K562 (cell line): Measurements from ENCODE around the gene MPND. TPM values are rescaled to one million over a fixed set of nuclear protein-coding genes. Genes with fewer than 3 reads are reported as not detected.
A peak's percentile ranks its signal among the peaks of the same experiment; 100 is the strongest.

Experiments used
- GTF2A2 ChIP-seq: IDR thresholded peaks from 2 replicates; pipeline ENCODE4 v1.6.1; 2016; ENCODE audit warnings: mild to moderate bottlenecking, missing genetic modification characterization, missing compliant biosample characterization
- NCOR1 ChIP-seq: fragments of 450-650 bp; IDR thresholded peaks from 2 replicates; pipeline ENCODE4 v1.6.1; 2016; ENCODE audit warnings: mild to moderate bottlenecking, moderate library complexity
- POLR2AphosphoS5 ChIP-seq: IDR thresholded peaks from 2 replicates; pipeline ENCODE4 v1.6.1; 2011; ENCODE audit warnings: mild to moderate bottlenecking, low read depth, low read length, moderate library complexity; ENCODE audit not compliant: control insufficient read depth, insufficient read depth
- SIX5 ChIP-seq, 2 experiments: IDR thresholded peaks; 2 replicates each; pipeline ENCODE4 v1.6.1; 2011; ENCODE audit warnings: low read length in 2 of 2, borderline replicate concordance in 1 of 2, low read depth in 1 of 2, mild to moderate bottlenecking in 1 of 2, moderate library complexity in 1 of 2; ENCODE audit not compliant: insufficient read depth in 1 of 2
- TAF15 ChIP-seq: fragments of 200-400 bp; formaldehyde crosslinking; IDR thresholded peaks from 2 replicates; pipeline ENCODE4 v1.6.1; 2017; ENCODE audit warnings: mild to moderate bottlenecking, low read depth, low read length, moderate library complexity
- ZNF143 ChIP-seq: sonication (generic); formaldehyde crosslinking; IDR thresholded peaks from 2 replicates; pipeline ENCODE4 v1.9.0; 2022; ENCODE audit warnings: mild to moderate bottlenecking, missing genetic modification reagents
- ZNF24 ChIP-seq: fragments of 450-650 bp; IDR thresholded peaks from 2 replicates; pipeline ENCODE4 v1.6.1; 2016
- polyA plus RNA-seq, 8 experiments: library from polyadenylated mRNA; depleted of rRNA in 4 of 8; stranded (reverse) in 5 of 8; unstranded in 3 of 8; fragments of >200 nt; fragmentation: Nextera tagmentation in 2 of 8; fragmentation: Illumina TruSeq in 1 of 8; extraction: Ambion mirVana in 2 of 8; extraction: Trizol in 1 of 8; gene quantifications; 2 replicates each; pipeline versions ENCODE4 v1.2.1 to v1.2.3, GENCODE V29; 2011 to 2014; ENCODE audit warnings: inconsistent platforms in 1 of 8, missing spikeins in 1 of 8
- total RNA-seq, 7 experiments: library from RNA; depleted of rRNA in 6 of 7; stranded (reverse); fragments of >200 nt in 6 of 7; fragmentation: Illumina TruSeq in 2 of 7; extraction: Trizol in 2 of 7; gene quantifications; 2 replicates each; pipeline versions ENCODE4 v1.2.1 to v1.2.3, GENCODE V29; 2011 to 2021; ENCODE audit warnings: low replicate concordance in 1 of 7
- TF ChIP-seq, protein P1 (sequence below): fragments of 450-650 bp; IDR thresholded peaks from one replicate; pipeline ENCODE4 v1.6.1; 2018; ENCODE audit warnings: mild to moderate bottlenecking, moderate library complexity; ENCODE audit not compliant: partially characterized antibody
- TF ChIP-seq, protein P2 (sequence below): fragments of 250-450 bp; sonication (Bioruptor Pico); IDR thresholded peaks from 2 replicates; pipeline ENCODE4 v1.8.0; 2021; ENCODE audit warnings: mild to moderate bottlenecking, moderate library complexity
- TF ChIP-seq, protein P3 (sequence below): fragments of 250-450 bp; sonication (Bioruptor Pico); IDR thresholded peaks from 2 replicates; pipeline ENCODE4 v1.4.0; 2020
- TF ChIP-seq, protein P4 (sequence below), 2 experiments: fragments of 450-650 bp; IDR thresholded peaks; 2 replicates each; pipeline ENCODE4 v1.6.1; 2016; ENCODE audit warnings: mild to moderate bottlenecking in 2 of 2, borderline replicate concordance in 1 of 2, low read depth in 1 of 2, moderate library complexity in 1 of 2

The MPND gene
- total and polyA plus RNA-seq, 9 of the 15 experiments (the other 6 are each of a cell fraction or from before 2014, with no cell fraction given), result 0.25 to 14.0 (median 3.9) TPM

DNA sequence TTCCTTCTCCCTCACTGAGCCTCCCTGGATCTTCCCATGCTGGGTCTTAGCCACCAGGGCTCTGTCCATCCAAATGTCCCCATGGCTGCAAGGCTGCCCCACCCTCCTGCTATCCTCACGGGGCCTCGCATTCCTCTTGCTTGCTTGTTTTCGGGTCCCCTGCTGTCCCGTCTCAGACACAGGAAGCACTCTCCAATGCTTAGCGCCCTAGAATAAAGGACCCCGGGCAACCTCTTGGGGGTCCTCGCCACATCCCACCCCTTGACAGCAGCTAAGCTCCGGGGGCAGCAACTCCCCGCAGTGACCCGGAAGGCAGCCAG, 33.3 kb downstream of the MPND start (continued):
- TF ChIP-seq, protein P1, sequence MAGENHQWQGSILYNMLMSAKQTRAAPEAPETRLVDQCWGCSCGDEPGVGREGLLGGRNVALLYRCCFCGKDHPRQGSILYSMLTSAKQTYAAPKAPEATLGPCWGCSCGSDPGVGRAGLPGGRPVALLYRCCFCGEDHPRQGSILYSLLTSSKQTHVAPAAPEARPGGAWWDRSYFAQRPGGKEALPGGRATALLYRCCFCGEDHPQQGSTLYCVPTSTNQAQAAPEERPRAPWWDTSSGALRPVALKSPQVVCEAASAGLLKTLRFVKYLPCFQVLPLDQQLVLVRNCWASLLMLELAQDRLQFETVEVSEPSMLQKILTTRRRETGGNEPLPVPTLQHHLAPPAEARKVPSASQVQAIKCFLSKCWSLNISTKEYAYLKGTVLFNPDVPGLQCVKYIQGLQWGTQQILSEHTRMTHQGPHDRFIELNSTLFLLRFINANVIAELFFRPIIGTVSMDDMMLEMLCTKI, result no peak
- TF ChIP-seq SIX5 (IDR thresholded peaks at IDR 0.05; ENCODE audit: borderline replicate concordance in 1 of 2, insufficient read depth in 1 of 2, low read depth in 1 of 2, low read length in 2 of 2) (no peak), NCOR1 (no peak), ZNF143 (CRISPR knock-in tag) (0 out of 2 replicates have a peak, but pooled peaks have one; percentile 20), GTF2A2 (tag) (no peak), POLR2AphosphoS5 (no peak), TAF15 (no peak), ZNF24 (no peak)
- TF ChIP-seq, protein P2, sequence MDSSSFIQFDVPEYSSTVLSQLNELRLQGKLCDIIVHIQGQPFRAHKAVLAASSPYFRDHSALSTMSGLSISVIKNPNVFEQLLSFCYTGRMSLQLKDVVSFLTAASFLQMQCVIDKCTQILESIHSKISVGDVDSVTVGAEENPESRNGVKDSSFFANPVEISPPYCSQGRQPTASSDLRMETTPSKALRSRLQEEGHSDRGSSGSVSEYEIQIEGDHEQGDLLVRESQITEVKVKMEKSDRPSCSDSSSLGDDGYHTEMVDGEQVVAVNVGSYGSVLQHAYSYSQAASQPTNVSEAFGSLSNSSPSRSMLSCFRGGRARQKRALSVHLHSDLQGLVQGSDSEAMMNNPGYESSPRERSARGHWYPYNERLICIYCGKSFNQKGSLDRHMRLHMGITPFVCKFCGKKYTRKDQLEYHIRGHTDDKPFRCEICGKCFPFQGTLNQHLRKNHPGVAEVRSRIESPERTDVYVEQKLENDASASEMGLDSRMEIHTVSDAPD (CRISPR knock-in tag), result no peak
- TF ChIP-seq, protein P3, sequence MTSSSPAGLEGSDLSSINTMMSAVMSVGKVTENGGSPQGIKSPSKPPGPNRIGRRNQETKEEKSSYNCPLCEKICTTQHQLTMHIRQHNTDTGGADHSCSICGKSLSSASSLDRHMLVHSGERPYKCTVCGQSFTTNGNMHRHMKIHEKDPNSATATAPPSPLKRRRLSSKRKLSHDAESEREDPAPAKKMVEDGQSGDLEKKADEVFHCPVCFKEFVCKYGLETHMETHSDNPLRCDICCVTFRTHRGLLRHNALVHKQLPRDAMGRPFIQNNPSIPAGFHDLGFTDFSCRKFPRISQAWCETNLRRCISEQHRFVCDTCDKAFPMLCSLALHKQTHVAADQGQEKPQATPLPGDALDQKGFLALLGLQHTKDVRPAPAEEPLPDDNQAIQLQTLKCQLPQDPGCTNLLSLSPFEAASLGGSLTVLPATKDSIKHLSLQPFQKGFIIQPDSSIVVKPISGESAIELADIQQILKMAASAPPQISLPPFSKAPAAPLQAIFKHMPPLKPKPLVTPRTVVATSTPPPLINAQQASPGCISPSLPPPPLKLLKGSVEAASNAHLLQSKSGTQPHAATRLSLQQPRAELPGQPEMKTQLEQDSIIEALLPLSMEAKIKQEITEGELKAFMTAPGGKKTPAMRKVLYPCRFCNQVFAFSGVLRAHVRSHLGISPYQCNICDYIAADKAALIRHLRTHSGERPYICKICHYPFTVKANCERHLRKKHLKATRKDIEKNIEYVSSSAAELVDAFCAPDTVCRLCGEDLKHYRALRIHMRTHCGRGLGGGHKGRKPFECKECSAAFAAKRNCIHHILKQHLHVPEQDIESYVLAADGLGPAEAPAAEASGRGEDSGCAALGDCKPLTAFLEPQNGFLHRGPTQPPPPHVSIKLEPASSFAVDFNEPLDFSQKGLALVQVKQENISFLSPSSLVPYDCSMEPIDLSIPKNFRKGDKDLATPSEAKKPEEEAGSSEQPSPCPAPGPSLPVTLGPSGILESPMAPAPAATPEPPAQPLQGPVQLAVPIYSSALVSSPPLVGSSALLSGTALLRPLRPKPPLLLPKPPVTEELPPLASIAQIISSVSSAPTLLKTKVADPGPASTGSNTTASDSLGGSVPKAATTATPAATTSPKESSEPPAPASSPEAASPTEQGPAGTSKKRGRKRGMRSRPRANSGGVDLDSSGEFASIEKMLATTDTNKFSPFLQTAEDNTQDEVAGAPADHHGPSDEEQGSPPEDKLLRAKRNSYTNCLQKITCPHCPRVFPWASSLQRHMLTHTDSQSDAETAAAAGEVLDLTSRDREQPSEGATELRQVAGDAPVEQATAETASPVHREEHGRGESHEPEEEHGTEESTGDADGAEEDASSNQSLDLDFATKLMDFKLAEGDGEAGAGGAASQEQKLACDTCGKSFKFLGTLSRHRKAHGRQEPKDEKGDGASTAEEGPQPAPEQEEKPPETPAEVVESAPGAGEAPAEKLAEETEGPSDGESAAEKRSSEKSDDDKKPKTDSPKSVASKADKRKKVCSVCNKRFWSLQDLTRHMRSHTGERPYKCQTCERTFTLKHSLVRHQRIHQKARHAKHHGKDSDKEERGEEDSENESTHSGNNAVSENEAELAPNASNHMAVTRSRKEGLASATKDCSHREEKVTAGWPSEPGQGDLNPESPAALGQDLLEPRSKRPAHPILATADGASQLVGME (CRISPR knock-in tag), result no peak
- TF ChIP-seq, protein P4, sequence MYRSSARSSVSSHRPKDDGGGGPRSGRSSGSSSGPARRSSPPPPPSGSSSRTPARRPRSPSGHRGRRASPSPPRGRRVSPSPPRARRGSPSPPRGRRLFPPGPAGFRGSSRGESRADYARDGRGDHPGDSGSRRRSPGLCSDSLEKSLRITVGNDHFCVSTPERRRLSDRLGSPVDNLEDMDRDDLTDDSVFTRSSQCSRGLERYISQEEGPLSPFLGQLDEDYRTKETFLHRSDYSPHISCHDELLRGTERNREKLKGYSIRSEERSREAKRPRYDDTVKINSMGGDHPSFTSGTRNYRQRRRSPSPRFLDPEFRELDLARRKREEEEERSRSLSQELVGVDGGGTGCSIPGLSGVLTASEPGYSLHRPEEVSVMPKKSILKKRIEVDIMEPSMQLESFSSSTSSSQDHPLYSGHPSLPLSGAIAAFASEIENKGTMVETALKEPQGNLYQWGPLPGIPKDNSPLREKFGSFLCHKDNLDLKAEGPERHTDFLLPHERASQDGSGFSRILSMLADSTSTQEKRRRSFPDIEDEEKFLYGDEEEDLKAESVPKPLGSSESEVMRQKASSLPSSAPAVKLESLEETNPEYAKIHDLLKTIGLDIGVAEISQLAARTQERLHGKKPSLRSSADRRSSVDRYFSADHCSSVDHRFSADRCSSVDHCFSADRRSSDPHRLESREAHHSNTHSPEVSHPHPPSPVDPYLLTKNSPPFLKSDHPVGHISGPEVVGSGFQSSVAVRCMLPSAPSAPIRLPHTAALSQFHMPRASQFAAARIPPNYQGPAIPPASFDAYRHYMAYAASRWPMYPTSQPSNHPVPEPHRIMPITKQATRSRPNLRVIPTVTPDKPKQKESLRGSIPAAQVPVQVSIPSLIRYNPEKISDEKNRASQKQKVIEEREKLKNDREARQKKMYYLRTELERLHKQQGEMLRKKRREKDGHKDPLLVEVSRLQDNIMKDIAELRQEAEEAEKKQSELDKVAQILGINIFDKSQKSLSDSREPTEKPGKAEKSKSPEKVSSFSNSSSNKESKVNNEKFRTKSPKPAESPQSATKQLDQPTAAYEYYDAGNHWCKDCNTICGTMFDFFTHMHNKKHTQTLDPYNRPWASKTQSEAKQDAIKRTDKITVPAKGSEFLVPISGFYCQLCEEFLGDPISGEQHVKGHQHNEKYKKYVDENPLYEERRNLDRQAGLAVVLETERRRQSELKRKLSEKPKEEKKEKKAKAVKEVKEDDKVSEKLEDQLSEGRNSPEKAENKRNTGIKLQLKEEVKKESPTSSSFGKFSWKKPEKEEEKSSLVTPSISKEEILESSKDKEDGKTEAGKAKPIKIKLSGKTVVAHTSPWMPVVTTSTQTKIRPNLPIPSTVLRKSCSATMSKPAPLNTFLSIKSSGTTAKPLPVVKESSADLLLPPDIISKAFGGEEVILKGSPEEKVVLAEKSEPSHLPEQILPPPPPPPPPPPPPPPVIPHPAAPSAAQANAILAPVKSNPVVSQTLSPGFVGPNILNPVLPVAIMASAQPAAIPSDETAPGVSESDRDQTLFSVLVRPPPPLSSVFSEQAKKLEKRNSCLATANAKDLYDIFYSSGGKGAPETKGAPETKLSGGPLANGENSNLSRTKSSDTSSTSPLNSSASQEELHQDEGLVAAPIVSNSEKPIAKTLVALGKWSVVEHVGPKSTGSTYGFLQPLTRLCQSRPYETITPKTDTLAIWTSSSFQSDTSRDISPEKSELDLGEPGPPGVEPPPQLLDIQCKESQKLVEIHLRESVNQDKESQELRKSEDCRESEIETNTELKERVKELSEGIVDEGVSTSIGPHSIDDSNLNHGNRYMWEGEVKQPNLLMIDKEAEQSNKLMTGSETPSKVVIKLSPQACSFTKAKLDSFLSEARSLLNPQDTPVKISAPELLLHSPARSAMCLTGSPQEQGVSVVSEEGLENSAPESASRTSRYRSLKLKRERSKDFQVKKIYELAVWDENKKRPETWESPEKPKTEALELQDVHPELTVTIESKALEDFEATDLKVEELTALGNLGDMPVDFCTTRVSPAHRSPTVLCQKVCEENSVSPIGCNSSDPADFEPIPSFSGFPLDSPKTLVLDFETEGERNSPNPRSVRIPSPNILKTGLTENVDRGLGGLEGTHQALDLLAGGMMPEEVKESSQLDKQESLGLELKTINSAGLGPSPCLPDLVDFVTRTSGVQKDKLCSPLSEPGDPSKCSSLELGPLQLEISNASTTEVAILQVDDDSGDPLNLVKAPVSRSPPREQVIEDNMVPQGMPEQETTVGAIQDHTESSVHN (IDR thresholded peaks at IDR 0.05; ENCODE audit: borderline replicate concordance in 1 of 2, low read depth in 1 of 2), result no peak
